ACHN (cell line): ENCODE data around the gene SORBS1.

ENCODE experiments used
- DNase-seq: peaks from one replicate; pipeline ENCODE4 v3.0.0-alpha.2; 2015
- in situ Hi-C: cut with HindIII; loops from 2 replicates; pipeline ENCODE4 v1.10.0; 2017; ENCODE audit warnings: low sequenced_read_pairs, low pct_ligation_motif_present, low pct_unique_long_range_greater_than_20kb

Gene SORBS1

GRCh38 chr10:95561177-95561863 lies at the start of gene SORBS1:
Gene SORBS1 (minus strand): TSS chr10:95561371. CDS start chr10:95441135, 120,236 bp downstream.
- in situ Hi-C loops = no loop called here
- DNase-seq = peak; percentile 98

DNA sequence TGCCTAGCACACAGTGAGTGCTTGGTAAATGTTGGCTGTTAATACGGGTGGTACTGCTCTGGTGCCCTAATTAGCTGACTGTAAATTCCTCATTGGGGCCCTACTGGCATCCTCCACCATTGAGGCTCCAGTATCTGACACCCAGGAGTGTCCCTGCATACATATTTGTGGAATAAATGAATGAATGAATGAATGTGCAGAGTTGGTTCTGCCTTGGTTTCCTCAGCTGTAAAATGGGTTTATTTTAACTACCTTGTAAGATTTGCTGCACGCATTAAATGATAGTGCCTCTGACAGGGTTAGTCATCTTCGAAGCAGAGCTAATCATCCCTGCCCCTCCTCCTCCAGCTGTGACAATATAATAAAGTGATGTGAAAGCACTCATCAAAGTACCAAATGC lies 49.6 kb upstream of the SORBS1 start:
- in situ Hi-C loops = loop anchor here (25.0 kb wide), 1 partner anchor 198 kb away; no protein-coding TSS in a partner anchor
- no peak for DNase-seq

- in situ Hi-C loops = loop anchor here (25.0 kb wide), 1 partner anchor 195 kb away; no protein-coding TSS in a partner anchor
- DNase-seq = no peak
Measured at GRCh38 chr10:95606922-95607321, 45.8 kb upstream of the SORBS1 start.

DNA sequence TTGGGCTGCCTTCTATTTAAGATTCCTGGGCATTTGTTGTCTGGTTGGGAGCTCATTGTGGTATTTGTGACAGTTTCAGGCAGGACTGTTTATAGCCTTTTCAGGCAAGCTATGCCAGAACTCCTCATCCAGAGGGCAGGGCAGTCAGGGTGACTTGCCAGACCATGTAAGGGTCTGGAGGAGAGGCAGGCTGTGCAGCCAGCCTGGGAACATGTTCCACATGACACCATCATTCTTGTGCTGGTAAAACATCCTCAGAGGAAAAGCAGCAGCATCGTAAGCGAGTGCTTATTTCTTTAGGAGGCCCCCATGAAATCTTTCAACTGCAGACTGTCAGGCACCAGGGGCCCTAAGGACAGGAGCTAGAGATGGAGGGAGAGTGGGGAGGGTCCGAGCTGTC lies 44.0 kb upstream of the SORBS1 start:
- no peak for DNase-seq
- in situ Hi-C loops = loop anchor here (25.0 kb wide), 1 partner anchor 193 kb away; no protein-coding TSS in a partner anchor

DNA sequence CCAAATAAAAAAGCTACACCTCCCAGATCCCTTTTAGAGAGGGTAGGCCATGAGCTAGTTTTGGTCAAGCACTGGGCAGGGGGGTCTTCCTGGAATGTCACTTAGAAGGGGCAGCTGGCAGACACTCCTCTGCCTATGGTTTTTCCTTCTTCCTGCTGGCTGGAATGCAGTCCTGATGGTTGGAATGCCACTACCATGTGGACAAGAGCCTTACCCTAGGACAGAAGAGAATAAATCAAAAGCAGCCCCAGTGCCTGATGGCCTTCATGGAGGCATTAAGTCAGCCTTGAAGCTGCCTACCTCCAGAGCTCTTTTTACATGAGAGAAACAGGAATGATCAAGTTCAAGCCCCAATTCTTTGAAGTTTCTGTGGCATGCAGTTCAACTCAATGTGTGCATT lies 43.5 kb upstream of the SORBS1 start:
- no peak for DNase-seq
- in situ Hi-C loops = loop anchor here (25.0 kb wide), 1 partner anchor 192 kb away; no protein-coding TSS in a partner anchor

GRCh38 chr10:95602382-95602781 lies 41.2 kb upstream of the SORBS1 start:
- DNase-seq = no peak
- in situ Hi-C loops = loop anchor here (25.0 kb wide), 1 partner anchor 190 kb away; no protein-coding TSS in a partner anchor

GRCh38 chr10:95601116-95601719 lies 40.0 kb upstream of the SORBS1 start:
- peak; percentile 90 for DNase-seq
- in situ Hi-C loops = loop anchor here (25.0 kb wide), 1 partner anchor 189 kb away; no protein-coding TSS in a partner anchor

GRCh38 chr10:95600158-95600557 lies 39.0 kb upstream of the SORBS1 start:
- DNase-seq = no peak
- in situ Hi-C loops = loop anchor here (25.0 kb wide), 1 partner anchor 188 kb away; no protein-coding TSS in a partner anchor

GRCh38 chr10:95597788-95598187 lies 36.6 kb upstream of the SORBS1 start:
- in situ Hi-C loops = no loop called here
- DNase-seq = no peak

DNA sequence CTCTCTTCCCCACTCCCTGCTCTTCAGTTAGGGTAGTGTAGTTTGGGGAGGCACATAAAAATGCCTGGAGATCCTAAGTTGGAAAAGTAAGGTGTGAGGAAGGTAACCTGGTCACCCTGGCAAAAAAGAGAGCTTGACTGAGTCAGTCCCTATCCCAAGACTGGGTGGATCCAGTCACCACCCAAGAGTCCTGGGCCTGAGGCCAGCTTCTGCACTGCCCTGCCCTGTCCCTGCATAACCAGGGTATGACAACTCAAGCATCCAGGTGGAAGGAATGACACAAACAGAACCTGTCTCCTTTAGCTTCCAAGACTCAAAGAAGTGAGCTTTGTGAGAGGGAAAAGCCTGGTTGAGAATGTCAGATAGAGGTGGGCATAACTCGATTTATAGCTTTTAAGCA lies 26.9 kb upstream of the SORBS1 start:
- no peak for DNase-seq
- in situ Hi-C loops = no loop called here

GRCh38 chr10:95579835-95580535 lies 18.8 kb upstream of the SORBS1 start:
- no peak for DNase-seq
- in situ Hi-C loops = no loop called here

GRCh38 chr10:95579292-95579691 lies 18.1 kb upstream of the SORBS1 start:
- in situ Hi-C loops = no loop called here
- DNase-seq = no peak

DNA sequence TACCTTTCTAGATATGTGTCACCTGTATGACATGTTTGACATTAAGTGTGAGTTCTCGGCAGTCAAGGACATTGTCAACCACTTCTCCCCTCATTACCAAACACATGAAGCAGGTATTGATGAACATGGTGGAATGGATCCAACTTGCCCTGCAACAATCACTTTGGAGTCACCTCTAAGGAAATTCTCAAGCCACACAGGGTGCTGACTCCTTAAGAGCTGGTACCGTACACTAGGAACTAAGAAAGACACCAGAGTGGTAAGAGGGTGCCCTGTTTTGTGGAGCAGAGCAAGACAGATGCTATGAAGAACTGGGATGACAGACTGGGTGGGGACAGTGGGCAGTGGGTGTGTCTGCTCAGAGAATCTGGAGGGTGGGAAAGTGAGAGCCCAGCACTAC lies 17.4 kb upstream of the SORBS1 start:
- no peak for DNase-seq
- in situ Hi-C loops = no loop called here

GRCh38 chr10:95574649-95575365 lies 13.6 kb upstream of the SORBS1 start:
- DNase-seq = no peak
- in situ Hi-C loops = no loop called here

- in situ Hi-C loops = no loop called here
- DNase-seq = no peak
Measured at GRCh38 chr10:95573964-95574604, 12.9 kb upstream of the SORBS1 start.

DNA sequence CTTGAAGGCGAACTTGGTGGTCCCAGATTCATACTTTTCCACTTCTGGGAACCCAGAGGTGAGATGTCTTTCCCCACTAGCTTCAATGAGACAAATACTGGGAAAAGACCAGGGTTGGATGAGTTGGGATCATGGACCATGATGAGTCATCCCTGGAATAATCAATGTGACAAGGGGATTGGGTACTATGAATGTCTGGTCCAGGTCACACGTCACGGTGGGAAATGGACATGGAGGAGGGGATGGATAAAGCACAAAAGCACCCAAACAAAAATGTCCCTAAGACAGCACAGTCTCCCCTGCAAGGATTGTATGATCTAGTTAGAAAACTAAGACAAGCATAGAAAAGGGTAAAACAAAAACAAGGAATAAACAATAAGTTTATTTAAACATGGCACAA lies 12.4 kb upstream of the SORBS1 start:
- in situ Hi-C loops = no loop called here
- DNase-seq = no peak

DNA sequence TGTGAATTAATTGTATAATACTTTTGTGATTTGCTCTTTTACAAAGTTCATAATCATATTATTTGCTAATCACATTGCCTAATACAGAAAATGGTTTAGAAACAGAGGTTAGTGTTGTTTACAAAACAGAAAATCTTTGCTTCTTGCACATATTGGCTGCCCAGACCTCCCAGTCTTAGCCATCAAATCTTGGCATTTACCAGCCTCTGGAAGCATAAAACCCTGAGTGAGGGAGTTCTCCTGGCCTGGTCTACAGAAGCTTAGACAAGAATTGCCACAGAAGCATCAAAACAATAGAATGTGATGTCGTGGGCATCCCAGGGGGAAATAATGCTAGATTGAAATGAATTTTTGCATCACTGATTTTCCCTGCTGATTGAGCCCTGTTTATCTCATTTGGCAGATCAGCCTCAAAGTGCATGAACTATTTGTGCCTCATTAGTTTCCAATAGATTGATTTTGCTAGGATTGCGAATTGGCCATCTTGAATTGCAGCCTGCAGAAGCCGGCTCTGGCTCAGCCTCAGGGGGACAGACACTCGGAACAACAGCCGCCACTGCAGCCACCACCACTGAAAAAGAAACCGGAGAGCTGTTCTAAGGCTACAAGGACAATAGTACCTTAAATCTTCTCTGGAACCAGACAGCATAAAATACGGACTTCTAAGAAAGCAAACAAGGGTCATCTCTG lies 11.1 kb upstream of the SORBS1 start:
- in situ Hi-C loops = no loop called here
- DNase-seq = no peak

DNA sequence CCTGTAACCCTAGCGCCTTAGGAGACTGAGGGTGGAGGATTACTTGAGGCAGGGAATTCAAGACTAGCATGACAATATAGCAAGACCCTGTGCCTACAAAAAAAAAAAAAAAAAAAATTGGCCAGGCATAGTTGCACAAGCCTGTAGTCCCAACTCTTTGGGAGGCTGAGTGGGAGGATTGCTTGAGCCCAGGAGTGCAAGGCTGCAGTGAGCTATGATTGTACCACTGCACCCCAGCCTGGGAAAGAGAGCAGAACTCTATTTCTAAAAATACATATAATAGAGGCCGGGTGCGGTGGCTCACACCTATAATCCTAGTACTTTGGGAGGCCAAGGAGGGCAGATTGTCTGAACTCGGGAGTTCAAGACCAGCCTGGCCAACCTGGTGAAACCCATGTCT lies 10.2 kb upstream of the SORBS1 start:
- DNase-seq = no peak
- in situ Hi-C loops = no loop called here
